GM12873 (cell line): Measurements from ENCODE around the gene TTC3.

ENCODE experiments used
- CTCF ChIP-seq: IDR thresholded peaks from 2 replicates; pipeline ENCODE4 v1.5.1; 2012; ENCODE audit warnings: low read depth, mild to moderate bottlenecking, moderate library complexity, low read length, control low read depth; ENCODE audit not compliant: insufficient read depth; ENCODE audit errors: missing control alignments

The TTC3 gene

GRCh38 chr21:37195610-37196009 lies 122.6 kb downstream of the TTC3 start:
- no peak for TF ChIP-seq CTCF

- no peak for TF ChIP-seq CTCF
These were observed 123.8 kb downstream of the TTC3 start for GRCh38 chr21:37196847-37197246.

GRCh38 chr21:37197746-37198145 lies 124.7 kb downstream of the TTC3 start:
- no peak for TF ChIP-seq CTCF

- no peak for TF ChIP-seq CTCF
These were observed 126.2 kb downstream of the TTC3 start for GRCh38 chr21:37199057-37199924.

GRCh38 chr21:37200641-37201480 lies 127.8 kb downstream of the TTC3 start:
- no peak for TF ChIP-seq CTCF

- no peak for TF ChIP-seq CTCF
These were observed 129.4 kb downstream of the TTC3 start for GRCh38 chr21:37202221-37203110.
